DMS53 (cell line): ENCODE data around the gene MTG2.

Experiments
- DNase-seq: peaks from one replicate; lab custom pipeline; 2025; lab: John Stamatoyannopoulos, UW

MTG2 gene

DNA sequence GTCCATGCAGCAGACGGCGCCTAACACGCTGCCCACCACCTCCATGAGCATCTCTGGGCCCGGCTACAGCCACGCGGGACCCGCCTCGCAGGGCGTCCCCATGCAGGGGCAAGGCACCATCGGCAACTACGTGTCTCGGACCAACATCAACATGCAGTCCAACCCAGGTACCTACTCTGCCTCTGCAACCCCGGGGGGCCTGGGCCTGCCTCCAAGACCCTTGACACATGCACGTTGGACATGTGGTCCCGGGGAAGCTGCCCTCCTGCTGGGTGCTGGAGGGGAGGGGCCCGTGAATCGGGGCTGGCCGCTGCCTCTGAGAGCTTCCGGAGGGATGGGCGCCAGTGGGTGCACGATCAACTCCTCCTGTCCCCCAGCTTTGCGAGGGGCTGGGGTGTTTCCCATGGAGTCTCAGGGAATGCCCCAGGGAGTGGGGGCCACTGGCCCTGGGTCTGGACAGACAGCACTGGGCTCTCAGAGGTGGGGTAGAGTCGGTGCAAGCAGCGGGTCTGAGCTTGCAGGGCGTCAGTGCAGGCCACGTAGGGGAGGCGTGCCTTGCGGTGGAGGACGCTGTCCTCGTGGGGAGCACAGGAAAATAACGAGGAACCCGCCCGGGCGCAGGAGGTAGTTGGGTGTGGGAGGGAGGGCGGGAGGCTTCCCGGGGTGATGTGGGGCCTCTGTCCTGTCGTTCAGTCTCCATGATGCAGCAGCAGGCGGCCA lies 19.9 kb upstream of the MTG2 start:
- no peak for DNase-seq

- no peak for DNase-seq
These were observed 19.4 kb upstream of the MTG2 start for GRCh38 chr20:62163485-62163865.

DNA sequence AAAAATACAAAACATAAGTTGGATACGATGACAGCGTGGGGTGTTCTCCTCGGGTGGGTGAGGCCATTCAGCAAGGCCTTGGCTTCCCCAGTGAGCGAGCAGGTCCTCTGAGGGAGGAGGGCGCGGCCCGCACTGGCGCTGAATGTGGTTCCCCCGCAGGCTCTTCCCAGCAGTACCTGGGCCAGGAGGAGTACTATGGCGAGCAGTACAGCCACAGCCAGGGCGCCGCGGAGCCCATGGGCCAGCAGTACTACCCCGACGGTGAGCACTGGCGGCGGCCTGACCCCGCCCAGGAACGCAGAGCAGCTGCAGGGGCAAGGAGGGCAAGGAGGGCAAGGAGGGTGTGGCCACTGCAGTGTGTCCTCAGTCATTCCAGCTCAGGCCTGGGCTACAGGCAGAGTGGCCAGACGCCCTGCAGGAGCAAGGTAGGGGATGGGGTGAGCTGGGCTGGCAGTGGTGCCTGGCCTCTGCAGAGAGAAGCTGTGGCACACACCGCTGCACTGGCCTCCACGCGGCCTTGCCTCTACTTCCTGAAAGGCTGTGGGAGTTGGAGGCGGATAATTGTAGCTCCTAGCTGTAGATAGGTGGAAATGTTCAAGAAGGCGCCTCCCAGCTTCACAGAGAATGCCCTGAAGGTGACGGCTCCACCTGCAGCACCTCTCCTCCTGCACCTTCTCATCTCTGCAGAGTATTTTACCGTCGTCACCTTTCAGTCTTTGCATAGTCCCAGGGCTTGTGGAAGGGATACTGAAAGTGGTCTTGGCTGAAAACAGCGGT lies 18.7 kb upstream of the MTG2 start:
- no peak for DNase-seq

DNA sequence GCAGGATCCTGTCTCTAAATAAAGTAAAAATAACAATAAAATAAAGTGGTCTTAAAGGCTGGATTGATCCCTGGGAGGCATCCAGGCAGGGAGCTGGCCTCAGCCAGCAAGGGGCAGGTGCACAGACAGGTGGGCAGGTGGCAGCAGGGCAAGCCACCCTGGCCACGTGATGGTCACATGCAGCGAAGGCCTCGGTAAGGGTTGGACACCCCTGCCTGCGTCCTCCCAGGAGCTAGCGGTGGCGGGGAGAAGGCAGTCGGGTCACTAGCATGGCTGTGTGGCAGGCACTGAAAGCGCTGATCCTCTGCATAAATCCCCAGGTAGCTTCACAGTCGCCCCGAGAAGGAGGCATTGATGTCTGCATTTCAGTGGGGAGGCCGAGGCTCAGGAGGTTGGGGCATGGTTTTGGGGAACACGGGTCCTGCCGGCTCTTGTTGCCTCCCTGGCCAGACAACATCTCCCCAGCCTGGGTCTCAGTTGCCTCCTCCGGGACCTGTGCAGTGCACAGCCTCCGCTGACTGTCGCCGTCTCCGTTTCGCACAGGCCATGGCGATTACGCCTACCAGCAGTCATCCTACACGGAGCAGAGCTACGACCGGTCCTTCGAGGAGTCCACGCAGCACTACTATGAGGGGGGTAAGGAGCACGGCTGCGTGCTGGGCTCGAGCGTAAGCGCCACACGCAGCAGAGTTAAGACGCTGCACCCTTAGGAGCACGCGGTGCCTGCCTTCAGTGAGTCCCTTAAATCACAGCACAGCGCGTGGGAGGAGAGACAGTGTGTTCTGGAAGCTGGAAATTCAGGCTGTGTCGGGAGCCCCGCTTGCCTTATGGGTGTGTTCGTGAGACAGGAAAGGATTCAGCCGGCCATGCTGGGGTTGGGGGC lies 17.7 kb upstream of the MTG2 start:
- DNase-seq: no peak

- no peak for DNase-seq
These were observed 16.9 kb upstream of the MTG2 start for GRCh38 chr20:62165762-62166399.

GRCh38 chr20:62167474-62167873 lies 15.4 kb upstream of the MTG2 start:
- DNase-seq: no peak

GRCh38 chr20:62168061-62168460 lies 14.8 kb upstream of the MTG2 start:
- no peak for DNase-seq

GRCh38 chr20:62168890-62169435 lies 13.9 kb upstream of the MTG2 start:
- DNase-seq: no peak

- no peak for DNase-seq
These were observed 12.3 kb upstream of the MTG2 start for GRCh38 chr20:62170536-62170935.

DNA sequence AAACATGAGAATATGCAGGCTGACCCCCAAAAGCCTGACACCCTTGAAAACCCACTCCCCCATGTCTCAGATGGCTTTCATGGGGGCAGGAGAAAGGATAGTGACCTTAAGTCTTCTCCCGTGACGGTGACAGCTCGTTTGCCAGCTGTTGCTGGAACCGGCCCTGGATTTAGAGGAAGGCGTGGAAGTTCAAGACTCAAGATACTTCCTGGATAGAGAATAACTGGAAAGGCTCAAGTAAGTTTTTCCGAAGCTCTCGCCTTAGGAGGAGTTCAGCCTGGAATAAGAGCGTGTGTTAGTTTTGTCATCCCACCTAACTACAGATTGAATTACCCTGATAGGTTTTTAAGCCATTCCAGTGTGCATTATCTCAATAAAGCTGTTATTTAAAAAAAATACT lies 11.6 kb upstream of the MTG2 start:
- no peak for DNase-seq

DNA sequence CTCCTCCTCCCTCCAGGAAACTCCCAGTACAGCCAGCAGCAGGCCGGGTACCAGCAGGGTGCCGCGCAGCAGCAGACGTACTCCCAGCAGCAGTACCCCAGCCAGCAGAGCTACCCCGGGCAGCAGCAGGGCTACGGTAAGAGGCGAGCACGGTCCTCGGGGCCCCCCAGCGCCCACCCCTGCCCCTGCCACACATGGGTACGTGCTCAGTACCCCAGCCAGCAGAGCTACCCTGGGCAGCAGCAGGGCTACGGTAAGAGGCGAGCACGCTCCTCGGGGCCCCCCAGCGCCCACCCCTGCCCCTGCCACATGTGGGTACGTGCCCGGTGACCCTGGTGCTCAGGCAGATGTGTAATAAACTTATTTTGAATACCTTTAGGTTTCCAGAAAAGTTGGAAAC lies 10.2 kb upstream of the MTG2 start:
- no peak for DNase-seq

GRCh38 chr20:62174021-62174804 lies 8.6 kb upstream of the MTG2 start:
- DNase-seq: no peak

DNA sequence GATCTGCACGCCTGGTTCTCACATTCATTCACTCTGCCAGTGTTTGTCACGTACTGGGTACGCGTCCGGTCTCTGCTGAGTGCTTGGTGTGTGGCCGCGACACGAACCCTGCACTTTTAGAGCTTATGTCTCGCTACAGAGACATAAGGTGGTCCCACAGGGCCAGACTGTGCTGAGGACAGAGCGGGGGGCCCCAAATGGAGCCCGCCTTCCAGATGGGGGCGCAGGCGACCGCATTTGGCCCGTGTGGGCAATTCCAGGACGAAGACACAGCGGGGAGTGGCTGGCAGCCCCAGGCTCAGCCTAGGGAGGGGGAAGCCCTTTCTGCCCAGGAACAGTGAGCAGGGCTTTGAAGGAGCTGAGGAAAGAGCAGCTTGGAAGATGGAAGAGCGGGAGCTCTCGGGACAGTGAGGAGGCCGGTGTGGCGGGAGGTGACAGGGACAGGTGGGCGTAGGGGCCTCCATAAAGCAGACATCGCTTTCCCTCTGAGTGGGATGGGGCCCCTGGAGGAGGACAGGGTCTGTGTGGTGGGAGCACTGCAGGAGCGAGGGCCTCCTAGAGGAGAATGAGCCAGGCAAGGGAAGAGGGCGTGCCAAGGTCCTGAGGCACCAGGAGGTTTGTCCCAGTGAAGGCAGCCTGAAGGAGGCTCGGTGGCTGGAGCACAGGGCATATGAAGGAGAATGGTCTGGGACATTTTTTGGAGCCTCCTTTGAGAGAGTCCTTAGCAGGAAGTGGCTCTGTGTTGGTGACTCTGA lies 7.8 kb upstream of the MTG2 start:
- no peak for DNase-seq

- DNase-seq: no peak
These were observed 7.1 kb upstream of the MTG2 start for GRCh38 chr20:62175711-62176110.

GRCh38 chr20:62176866-62177265 lies 6.0 kb upstream of the MTG2 start:
- DNase-seq: no peak

DNA sequence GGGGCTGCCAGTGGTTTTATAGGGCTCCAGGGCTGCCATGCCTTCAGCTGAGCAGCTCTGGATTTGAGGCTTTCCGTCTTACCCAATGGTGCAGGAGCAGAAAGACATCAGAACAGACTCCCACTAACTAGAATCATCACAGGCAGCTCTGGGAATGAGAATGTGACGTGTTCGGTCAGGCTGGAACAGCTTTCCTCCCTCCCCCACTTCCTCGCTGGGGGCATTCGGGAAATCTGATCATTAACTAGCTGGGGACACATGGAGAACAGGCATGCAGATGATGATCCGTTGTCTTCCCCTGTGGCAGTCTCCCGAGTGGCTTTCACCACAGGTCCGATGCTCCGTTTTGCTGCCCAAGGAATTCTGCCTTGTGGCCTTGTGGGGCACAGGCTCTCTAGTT lies 5.5 kb upstream of the MTG2 start:
- no peak for DNase-seq

DNA sequence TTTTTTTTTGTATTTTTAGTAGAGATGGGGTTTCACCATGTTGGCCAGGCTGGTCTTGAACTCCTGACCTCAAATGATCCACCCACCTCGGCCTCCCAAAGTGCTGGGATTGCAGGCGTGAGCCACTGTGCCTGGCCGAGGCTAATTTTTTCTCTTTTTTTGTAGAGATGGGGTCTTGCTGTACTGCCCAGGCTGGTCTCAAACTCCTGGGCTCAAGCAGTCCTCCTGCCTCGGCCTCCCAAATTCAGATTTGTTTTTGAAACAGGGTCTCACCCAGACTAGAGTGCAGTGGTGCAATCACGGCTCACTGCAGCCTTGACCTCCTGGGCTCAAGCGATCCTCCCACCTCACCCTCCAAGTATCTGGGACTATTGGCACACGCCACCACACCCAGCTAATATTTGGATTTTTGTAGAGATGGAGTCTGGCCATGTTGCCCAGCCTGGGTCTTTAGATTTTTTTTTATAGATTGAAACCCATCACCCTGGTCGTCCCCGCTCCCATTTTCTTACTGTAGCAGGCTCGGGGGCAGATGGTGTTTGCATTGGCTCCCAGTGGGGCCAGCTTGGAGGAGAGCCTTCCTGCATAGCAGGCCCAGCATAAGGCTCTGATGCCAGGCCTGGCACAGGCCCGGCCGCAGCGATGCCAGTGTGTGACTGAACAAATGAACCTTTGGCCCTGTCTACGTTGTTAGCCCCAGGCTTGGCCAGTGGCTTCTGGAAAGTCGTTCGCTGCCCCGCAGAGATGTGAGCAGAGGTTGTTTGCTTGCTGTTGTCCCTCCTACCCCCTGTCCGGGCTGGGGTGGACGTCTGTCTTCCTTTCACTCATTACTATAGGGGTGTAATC lies 4.3 kb upstream of the MTG2 start:
- DNase-seq: no peak

DNA sequence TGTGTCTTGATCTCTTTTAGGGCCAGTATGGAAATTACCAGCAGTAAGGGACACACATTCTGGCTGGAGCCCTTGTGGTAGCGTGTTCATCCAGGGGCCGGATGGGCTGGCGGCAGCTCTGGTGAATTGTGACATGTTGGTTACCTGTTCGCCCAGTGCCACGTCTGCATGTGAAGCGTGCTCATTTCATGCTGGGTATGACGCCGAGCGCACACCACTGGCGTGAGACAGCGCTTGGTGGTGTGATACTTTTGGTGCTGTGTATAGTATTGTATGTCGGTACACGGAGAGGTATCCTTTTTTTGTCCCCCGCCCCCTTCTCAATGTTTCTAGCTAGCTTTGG lies 3.7 kb upstream of the MTG2 start:
- no peak for DNase-seq

DNA sequence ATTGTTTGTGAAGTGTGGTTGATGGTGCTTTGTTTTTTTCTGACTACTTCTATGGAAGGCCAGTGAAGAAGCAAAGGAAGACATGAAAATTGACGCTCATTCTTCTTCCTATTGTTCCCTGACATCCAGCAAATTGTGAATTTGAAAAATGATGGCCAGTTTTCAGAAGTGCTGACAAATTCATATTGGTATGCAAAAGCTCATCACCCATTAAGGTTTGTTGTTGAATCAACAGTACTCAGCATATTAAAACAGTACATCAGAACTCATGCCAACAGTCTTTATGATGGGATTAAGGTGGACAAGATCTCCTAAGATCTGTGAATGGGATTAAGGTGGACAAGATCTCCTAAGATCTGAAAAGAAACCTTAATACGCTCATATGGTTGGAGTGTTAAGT lies 1.0 kb upstream of the MTG2 start:
- DNase-seq: peak; percentile 29
